NCI-H748 treated with DMSO at 0.1 percent for 48 hours (cell line): Measurements from ENCODE around the gene CACNA1D.

ENCODE experiments used
- DNase-seq: peaks from one replicate; lab custom pipeline; 2025; lab: John Stamatoyannopoulos, UW

The CACNA1D gene

DNA sequence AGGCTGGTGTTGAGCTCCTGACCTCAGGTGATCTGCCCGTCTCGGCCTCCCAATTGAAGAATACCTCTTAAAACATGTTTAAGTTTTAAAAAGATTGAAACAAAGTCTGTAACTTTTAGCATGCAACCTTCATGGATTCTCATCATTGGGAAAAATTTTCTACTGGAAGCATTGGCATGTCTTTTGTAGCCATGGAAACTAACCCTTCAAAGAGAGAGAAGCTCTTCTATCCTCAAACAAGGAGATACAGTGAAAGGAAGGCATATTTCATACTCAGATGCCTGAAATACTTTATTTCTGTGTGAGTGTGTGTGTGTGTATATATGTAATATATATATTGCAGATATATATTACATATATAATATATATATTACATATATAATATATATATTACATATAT, 196.9 kb downstream of the CACNA1D start:
- no peak for DNase-seq

DNA sequence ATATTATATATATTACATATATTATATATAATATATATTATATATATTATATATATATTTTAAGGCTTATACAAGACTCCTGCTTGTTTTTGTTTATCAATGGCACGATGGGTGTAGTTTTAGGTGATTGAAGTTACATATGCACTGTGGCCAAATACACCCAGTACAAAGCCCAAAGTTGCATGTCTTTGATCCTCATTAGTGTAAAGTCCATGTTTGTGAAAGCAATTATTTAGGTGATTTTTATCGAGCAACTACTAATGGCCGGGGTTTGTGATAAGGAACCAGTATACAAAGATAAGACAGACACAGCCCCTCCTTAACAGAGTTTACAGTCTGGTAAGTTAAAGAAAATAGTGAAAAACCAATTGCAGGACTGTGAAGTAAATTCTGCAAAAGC, 197.5 kb downstream of the CACNA1D start:
- DNase-seq = no peak

DNA sequence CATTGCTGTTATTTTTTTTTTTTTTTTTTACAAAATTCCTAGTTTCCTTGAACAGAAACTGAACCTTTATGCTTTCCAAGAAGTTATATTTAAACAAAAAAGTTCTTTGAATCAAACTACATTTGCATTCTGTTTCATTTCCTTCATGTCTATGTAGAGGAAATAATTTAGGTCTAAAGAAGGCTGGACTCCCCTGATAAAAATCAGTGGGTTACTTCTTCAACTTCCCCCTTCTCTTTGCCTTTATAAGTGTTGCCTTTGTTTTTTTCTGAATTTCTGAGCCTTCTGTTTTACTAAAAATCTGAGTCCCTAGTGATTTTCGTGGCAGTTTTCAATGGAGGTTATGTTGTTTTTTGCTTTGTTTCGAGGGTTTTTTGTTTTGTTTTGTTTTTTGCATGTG, 199.0 kb downstream of the CACNA1D start:
- DNase-seq = no peak

DNA sequence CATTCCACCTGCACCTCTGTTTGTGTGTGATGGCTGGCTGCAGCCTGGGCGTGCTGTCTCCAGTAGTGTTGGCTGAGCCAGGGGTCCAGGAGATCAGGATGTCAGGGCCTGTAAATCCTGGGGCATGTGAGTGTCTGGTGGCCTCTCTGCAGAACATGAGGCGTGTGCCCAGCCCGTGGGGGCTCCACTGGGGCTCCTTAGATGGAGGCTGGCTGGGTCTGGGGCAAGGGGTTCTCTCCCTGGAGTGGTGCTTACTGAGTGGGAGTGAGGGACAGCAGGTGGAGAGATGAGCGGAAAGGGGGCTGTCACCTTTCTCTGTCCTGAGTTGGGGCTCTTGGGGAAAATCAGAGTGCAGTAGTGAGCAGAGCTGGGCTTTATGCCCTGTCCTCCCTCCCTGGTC, 199.6 kb downstream of the CACNA1D start:
- no peak for DNase-seq

DNA sequence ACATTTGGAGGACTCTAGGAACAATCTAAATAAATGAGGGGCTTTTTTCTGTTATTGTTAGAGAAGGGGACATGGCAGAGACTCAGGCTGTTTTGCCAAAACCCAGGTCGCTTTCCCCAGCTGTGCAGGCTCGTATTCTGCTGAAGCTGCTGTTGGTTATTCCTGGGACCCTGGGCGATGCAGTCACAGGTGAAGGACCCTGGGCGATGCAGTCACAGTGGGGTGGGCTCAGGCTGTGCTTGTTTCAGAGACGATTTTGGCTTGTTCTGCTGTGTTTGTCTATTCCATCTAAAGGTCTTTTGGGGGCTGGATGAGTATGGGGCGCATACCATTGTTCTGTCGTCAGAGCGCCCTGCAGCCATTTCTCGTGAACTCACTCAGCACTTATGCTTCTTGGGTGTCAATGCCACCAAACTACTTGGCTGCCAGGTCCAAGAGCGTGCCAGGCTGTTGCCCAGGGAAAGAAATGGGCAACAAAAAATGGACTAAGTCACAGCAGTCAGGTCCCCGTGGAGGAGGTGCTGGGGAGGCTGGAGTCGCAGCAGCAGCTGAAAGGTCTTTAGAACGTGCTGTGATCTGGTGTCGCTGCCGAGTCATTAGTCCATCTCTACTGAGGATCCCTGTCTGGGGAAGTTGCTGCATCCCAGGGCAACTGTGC, 200.4 kb downstream of the CACNA1D start:
- DNase-seq = no peak

DNA sequence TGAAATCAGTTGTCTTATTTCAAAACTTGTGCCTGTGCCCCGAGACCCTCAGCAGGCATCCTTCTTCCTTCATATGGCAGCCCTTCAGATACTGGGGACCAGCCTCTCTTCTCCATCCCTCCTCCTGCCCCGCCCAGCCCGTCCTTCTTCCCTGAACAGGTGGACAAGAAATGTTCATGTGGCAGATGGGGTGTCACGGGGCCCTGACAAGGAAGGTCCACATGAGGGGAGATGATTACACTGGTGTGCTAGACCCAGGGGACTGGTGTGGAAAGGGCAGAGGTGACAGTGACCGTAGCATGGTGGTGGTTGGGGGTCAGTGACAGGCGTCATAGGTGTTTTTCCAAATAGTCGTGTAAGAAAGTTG, 200.9 kb downstream of the CACNA1D start:
- no peak for DNase-seq

DNA sequence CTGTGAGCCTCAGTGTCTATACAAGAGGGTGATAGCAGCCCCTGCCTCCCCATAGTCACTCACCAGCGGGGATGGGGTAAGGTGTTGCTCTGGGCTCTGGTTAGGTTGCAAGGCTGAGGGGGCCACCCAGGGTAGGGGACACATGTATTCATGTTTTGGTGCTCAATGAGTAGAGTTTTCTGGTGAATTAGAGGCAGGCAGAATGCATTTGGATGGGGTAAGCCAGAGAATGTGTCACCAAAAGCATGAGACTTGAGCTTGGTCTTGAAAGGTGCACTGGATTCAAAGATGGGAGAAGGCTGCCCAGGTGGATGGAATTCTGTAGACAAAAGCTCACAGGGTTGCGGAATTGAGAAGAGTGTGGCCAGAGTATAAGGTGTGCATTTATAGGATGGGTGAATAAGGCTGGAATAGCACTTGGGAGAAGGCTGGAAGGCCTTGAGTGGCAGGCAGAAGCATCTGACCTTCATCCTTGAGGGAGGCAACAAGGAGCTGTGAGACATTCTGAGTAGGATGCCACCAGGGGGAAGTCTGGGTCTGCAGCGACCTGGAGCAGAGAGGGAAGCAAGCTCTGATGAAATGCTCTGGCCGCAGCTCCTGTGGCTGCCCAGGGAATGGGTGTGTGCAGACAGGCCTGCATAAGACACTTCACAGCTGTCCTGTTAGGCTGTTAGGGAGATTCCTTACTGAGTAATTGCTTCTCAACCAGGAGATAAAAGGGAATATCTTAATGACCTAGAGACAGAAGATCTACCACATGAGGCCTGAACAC, 202.2 kb downstream of the CACNA1D start:
- no peak for DNase-seq

DNA sequence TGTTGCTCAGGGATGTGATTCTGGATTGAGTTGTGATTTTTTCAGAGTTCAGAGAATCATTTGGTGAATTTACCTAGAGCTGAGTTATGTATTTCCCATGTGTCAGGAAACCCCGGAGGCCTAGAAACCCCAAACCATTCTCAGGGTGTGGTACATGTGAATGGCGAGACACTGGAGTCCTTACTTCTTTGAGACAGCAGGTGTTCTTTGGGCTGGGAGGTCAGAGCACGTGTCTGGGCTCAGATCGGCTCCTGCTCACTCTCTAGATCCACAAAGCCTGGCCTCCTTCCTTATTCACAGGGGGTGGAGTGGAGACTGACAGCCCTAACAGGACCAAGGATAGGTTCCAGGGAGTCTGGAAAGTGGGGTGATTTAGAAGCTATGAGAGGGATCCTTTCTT, 206.0 kb downstream of the CACNA1D start:
- no peak for DNase-seq

DNA sequence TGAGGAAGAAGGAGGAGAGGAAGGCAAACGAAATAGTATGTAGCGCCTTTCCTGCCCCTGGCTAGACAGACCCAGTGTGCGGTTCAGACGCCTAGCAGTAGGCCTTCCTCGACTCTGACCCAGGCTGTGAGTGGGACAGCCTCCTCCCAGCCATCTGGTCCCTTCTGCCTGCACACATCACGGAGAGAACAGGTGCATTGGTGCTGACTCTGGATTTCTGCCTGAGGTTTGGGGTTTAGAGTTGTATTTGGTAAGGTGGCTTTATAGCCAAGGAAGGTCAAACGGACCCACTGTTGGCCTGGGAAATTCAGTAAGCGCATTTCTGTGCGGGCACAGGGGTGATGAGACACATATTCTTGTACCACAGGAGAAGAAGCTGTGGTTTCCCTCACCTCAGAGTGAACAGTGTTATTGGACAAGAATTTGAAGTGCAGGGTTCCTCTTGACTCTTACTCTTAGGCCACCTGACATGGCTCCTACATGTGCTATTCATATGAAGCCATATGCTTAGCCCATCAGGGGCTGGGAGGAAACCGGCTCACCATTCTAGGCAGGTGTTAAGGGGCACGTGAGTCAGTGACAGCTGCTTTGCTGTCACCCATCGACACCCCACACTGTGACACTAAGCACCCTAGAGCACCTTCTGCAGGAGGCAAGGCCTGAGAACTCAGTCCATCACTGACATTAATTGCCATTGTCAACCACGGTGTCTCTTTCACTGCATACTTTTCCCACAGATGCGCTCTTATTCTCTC, 208.5 kb downstream of the CACNA1D start:
- DNase-seq = no peak

DNA sequence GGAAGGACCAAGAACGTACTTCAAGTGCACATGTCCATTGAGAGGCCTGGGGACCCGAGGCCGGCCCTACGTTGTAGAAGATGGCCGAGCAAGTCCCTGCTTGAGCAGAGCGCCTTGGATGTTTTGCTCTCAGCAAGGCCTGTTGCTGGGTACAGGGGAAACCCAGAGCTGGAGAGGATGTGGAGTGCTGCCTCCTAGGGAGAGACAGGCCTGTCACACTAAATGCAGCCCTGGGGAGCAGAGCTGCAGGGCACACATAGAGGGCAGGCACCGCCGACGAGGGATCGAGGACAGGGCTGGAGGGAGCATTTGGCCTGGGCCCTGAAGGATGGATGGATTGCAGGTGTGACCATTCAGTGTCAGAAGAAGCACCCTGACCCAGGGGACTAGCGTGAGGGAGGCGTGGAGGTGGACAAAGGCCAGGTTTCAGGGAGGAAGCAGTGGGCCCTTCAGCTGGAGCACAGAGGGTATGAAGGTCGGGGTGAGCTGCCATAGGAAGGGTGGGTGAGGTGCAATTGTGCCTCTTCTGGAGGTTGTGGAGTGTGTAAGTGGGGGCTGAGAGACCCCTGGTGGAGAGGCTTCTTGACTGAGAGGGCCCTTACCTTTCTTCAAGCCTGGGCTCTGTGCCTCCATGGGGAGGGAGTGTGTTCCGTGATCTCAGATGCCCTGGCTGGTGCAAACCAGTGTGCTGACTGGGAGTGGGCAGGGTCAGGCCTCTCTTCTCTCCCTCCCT, 209.4 kb downstream of the CACNA1D start:
- no peak for DNase-seq

DNA sequence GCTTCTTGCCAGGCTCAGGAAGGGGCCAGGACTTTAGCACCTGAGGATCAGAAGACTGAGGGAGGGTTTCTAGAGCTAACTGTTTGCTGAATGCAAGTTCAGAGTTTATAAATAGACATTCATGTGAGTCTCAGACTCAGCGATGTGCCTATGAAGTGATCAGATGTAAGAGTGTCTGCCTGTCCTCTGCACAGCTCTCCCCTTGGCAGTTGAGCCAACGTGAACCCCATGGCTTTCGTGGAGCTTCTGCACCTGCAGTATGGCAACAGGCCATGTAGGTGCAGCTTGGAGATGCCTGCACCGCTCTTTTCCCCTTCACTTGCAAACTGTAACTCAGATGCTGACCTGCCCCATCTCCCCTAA, 209.9 kb downstream of the CACNA1D start:
- DNase-seq = no peak

DNA sequence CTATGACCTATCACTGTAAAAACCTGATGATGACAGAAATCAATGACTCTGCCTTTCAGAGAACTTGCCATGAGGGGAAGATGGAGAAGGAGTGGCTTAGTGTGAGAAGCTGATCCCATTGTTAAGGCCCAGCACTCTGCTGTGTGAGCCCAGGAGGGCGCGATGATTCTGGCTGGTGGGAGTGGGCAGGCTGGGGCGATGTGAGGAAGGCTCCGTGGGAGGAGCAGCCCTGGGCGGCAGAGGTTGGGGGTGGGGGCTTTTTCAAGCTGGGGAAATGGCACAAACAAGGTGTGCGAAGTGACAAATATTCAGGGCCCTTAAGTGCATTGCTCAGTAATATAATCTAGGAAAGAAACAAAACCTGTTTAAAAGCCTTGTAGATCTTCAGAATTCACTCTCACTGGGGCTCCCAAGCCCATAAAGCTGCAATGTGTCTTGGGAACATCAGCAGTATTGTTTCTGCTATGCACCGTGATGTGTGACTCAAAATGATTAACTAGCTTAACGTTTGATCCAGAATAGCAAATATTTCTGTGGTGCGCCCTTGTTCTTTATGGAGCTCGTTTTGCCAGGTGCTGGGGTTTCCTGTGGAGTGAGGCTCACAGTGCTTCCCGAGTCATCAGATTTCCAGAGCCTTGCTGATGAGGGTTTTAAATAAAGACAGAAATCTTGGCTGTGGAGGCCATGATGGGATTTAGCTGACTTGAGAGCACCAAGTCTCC, 210.8 kb downstream of the CACNA1D start:
- DNase-seq = no peak

DNA sequence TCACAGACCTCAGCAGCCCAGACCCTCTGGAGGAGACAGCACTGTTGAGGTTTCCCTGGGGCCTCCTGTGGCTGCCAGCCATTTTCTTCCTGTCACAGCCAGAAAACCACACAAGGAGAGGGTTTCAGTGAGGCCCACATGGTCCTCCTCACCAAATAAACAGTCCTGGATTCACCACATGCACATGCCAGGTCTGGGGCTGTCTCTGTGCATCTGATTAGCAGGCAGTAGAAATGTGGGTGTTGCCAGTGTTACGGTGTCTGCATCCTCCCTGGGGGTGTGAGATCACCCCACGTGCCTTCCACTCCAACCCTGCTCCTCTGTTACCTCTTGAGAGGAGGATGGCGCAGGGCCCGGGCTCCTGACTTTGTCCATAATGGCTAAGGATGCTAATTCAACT, 211.4 kb downstream of the CACNA1D start:
- DNase-seq = no peak

DNA sequence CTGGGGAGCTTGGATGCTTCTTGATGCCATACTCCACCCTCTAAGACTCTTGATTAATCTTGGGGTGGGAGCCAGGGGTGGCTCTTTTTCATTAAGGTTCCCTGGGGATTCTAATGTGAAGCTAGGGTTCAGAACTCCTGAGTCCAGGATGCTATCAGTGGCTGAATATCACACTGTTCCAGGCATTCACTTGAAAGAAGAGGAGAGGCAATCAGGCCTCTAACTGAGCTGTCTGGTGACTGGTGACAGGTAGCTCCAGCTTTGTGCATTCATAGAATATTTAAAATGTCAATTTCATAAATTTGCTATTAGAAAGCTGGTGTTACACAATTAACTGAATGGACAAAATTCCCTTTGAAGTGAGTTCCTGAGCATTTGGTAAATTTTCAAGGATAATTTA, 212.8 kb downstream of the CACNA1D start:
- no peak for DNase-seq

DNA sequence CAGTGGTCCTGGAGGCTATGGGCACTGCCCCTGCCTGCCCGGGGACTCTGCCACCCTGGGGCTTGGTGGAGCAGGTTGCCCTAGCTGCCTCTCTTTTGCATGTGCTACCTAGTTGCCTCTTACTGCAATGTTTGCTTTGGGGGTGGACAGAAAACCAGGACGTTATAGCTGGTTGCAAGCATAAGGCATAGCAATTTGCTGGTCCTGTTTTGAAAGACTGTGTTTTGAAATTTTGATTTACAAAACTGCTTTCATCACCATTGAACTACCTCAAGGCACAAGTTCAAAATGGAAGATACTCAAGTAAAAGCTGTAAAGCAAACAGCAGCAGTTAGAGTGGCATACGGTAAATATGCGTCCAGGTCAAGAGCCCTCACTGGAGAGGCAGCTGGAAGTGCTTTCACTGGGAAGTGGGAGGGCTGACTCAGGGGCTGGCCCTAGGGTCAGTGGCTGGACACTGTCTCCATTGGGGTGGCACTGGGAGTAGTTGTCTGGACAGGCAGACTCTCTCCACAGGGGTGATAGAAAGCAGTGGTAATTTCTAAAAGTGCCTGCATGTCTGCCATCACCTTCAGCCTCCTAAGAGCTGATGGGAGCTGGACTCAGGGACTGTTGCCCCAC, 213.7 kb downstream of the CACNA1D start:
- DNase-seq = peak; percentile 9

DNA sequence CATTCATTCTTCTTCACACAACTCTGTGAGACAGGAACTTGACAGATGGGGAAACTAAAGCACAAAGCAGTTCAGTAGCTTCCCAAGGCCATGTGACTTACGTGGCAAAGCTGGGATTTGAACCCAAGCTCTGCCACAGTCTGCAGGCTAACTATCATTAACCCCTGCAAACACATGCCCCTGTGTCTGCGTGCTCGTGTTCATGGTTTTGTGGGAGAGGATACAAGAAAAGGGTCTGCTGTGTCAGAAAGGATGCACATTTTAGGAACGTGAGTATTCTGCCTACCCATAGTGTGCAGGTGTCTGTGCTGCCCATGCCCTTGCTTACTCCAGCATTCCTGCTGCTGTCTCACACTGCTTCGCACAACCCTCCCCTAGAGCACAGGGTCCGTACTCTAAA, 214.8 kb downstream of the CACNA1D start:
- no peak for DNase-seq

DNA sequence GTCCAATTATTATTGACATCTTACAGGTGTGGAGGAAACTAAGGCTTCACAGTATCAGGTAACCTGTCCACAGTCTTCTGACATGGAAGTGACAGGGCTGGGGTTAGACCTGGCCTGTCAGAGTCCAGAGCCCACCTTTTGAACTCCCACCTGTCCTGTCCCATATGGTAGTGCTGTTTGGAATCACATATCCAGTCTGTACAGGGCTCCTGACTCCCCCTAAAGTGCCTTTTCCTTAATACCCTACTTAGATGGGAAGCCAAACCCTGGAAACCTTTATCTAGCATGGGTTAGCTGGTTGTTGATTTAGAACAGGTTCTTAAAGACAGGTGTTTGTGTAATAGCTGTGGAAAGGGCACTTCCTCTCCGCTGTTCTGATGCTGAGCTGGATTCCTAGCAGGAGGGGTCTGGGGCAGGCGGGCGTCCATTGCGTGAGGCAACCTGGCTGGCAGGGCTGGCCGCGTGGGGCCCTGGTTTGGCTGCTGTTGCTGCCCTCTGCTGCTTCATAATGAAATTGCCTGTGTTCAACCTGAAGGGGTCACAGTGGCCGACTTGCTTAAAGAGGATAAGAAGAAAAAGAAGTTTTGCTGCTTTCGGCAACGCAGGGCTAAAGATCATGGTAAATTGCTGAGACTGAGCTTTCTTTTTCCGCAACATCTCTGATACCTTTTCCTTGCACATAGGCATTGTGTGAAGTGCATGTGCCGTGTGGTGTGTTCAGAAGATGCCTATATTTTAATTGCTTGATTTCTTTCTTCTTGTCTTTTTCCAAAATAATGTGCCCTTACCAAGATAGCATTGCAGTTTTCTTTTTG, 215.7 kb downstream of the CACNA1D start:
- peak; percentile 36 for DNase-seq

DNA sequence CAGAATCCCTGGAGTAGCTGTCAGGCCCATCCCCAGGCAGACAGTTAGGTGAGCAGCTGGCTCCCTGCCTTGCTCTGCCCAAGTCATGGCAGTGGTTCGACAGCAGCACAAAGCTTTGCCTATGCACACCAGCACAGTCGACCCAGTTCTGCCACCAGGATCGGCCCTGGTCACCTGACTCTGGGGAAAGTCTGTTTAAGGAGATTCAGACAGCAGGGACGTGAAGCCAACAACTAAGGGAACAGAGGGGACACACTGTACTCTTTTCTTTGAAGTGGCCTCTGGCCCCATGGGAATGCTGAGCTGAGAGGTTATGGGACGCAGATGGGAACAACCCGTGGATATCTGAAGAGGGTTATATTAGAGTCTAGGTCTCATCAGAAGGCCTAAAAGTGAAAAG, 217.0 kb downstream of the CACNA1D start:
- no peak for DNase-seq

DNA sequence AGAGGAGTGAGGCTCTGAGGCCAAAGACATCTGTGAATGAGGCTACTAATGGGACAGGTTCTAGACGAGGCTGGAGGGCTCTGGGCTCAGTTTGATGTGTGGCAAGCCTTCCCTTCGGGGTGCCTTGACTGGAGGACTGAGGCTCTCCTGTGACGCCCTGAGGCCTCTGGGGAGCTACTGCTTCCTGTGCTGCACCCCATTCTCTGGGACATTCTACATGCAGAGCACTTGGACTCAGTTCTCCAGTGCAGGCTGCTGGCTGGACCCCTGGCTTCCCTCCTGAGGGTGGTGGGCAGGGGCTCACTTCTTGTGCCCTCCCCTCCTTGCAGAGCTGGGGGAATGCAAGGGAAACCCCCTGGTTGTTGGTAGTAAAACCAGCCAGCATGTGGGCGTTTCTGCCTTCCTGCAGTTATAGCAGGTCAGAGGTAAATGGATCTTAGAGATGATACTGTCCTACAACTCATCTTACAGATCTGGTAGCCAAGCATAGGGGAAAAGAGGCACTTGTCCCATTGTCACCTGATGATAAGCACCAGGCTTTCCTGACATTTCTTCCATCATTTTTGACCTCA, 218.5 kb downstream of the CACNA1D start:
- DNase-seq = no peak

DNA sequence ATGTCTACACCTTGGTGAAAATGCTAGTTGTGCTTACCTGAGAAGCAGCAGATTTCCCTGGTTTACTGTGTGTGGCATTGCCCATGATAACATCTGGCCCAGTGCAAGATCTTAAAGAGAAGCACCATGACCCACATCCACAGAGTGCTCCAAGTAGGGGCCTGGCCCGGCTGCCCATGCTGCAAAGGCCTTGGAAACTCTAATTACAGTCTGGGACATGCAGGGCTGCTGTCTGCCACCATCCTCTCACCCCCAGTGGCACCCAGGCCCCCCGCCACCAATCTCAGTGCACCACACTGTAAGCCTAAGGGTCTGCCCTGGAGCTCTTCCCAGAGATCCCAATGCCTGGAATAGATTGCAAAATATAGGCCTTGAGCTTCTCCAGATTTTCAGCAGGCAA, 219.2 kb downstream of the CACNA1D start:
- DNase-seq = no peak
